Endometrial microvascular endothelial cells (primary cell): ENCODE measurements around the gene REEP1. TPM values are rescaled to one million over a fixed set of nuclear protein-coding genes. Genes with fewer than 3 reads are reported as not detected.

Experiments
- in situ Hi-C: cut with HindIII; loops from 2 replicates; pipeline ENCODE4 v1.10.0; 2017; ENCODE audit warnings: low sequenced_read_pairs, low pct_unique_long_range_greater_than_20kb; ENCODE audit errors: inconsistent ontology term
- total RNA-seq: library from RNA; depleted of rRNA; stranded (reverse); fragments of >200 nt; gene quantifications from one replicate; pipeline ENCODE4 v1.2.3, GENCODE V29; 2015; ENCODE audit errors: inconsistent ontology term

REEP1 gene
- total RNA-seq, 1 donor from 2014 or later = 0.28 TPM

DNA sequence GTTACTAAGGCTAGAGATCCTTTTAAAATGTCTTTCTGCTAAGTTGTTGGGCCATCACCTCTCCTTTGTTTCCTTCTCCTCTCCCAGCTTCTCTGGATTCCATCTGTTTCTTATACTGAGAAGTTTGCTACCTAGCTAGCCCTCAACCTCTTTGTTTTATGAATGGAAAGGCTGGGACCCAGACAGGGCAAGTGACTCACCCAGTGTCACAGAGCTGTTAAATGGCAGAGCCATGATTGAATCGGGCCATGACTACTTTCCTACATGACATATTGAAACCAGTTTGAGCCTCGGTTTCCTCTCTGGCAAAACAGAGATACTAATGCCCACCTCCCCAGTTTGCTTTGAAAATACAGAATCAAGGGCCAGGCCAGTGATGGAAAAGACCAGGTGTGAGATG lies 24.1 kb downstream of the REEP1 start:
- in situ Hi-C loops = no loop called here

DNA sequence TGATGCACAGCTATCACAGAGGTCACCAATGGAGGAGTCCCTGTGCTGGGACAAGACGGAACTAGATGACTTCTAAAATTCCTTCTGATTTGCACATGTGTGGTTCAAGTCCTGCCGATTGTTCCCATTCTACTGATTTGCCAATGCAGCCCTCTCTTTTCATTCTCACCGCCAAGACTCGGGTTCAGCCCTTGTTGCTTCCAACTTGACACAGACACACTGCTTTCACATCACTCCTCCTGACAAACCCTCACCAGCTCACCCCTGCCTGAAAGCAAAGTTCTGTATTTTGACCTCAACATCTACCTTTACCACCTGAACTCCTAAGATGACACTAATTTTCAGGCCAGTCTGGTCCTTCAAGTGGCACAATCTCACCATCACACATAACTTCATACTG lies 25.5 kb downstream of the REEP1 start:
- in situ Hi-C loops = no loop called here

DNA sequence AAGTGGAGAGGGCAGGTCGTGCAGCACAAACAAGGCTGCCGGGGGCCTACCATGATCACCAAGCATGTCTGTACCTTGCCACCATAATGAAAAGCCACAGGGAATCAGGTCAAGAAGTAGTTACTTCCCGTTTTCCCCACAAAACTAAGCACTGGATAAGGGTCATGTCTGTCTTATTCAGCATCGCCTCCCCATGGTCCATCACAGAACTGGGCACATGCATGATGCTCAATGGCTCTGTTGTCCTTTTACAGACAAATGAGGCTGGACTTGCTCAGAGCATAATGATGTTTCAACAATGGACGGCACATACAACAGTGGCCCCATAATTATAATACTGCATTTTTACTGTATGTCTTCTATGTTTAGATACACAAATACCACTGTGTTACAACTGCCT lies 27.5 kb downstream of the REEP1 start:
- in situ Hi-C loops = no loop called here

DNA sequence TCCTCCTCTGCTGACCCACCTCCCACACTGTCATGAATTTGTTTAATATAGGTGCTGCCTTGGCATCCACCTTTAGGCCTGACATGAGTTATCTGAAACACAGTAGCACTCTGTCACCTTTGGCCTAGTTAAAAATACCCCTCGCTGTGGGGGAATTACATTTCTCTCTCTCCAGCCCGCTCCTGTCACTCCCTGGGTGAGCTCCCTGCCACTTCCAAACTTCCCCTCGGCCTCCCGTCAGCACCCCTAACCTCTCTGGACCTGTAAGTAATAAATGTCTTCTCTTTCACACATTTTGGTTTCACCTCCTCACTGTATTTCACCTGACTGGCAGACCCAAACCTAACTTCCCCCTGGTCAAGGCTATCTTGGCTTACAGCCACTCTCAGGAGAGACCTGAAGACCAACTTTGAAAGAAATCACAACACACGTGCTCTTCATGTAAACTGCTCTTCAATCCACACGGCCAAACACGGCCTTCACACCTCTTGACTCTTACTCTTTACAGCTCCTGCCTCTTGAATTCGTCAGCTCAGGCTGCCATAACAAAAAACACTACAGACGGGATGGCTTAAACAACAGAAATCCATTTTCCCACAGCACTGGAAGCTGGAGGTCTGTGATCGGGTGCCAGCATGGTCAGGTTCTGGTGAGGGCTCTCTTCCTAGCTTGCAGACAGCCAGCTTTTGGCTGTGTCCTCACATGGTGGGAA lies 28.3 kb downstream of the REEP1 start:
- in situ Hi-C loops = no loop called here

DNA sequence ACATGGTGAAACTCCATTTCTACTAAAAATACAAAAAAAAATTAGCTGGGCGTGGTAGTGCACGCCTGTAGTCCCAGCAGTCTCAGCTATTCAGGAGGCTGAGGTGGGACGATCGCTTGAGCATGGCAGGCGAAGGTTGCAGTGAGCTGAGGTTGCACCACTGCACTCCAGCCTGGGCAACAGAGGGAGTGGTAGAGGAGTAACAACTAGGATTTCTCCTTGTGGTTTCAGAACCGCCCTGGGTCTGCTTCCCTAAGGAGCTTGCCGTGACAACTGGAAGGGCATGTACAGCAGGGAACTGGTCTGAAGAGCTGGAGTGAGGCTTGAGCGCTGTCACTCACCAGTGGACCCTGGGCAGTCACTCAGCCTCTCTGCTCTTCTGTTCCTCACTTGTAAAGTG lies 29.1 kb downstream of the REEP1 start:
- in situ Hi-C loops = no loop called here

DNA sequence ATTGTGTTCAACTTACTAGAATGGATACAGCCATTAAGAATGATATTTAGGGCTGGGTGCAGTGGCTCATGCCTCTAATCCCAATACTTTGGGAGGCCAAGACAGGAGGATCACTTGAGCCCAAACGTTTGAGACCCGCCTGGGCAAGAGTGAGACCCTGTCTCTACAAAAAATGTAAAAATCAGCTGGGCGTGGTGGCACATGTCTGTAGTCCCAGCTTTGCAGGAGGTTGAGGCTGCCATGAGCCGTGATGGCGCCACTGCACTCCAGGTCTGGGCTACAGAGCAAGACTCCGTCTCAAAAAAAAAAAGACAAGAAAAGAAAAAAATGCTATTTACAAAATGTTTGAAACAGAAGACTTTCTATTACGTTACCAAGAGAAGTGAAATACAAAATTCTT lies 30.0 kb downstream of the REEP1 start:
- in situ Hi-C loops = no loop called here

DNA sequence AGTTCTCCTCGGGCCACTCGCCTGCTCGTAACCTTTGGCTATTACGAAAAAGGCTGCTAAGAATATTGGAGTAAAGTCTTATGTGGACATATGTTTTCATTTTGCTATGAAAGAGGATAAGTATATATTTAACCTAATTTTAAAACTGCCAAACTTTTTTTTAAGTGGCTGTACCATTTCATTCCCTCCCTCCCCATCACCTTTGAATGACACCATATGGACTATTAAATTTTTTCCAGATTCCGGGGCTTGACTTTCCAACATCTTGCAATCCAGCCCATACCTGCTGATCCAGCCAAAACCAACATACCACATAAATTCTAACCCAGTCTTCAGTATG lies 31.5 kb downstream of the REEP1 start:
- in situ Hi-C loops = no loop called here

DNA sequence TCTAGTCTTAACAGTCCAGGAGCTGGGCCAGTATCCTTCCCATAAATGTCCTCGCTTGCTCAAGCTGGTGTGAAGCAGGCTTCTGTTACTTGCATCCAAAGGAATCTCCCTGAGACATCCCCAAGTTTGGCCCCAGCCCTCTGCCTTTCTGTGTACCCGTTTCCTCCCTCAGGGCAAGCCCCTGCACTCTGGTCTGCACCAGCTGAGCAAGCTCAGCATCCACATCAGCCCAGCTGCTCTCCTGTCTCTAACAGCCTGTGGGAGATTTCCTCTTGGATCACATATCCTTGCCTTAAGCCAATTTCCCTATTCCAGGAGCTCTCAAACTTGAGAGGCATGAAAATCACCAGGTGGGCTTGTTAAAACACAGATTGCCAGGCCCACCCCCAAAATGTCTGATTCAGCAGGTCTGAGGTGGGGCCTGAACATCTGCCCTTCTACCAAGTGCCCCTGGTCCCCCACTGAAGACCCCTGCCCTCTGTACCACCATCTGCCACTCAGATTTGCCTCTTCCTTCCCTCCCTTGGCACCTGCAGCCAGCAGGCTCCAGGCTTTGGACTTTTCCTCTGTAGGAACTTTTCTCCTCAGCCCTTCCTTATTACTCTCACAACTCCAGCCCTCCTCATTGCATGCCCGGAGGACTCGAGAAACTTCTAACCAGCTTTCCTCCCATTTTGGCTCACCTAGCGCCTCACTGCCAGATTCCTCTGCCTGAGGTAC lies 32.1 kb downstream of the REEP1 start:
- in situ Hi-C loops = no loop called here

DNA sequence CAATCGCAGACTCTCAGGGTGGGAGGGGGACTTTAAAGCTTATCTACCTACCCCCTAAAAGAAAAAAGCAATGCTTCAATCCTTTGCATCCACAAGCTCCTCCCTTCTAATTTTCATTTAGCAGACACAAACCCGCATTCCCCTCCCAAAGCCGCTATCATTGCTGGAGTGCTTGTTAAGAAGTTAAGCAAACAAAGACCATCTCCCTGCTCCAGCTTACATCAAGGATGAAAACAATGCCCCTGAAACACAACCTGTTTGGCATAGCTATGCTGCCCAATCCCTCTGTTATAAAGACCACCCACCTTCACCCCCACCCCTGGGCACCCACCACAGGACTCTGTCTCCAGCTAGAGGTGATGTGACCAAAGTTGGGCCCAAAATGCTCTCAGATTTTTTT lies 33.0 kb downstream of the REEP1 start:
- in situ Hi-C loops = no loop called here

DNA sequence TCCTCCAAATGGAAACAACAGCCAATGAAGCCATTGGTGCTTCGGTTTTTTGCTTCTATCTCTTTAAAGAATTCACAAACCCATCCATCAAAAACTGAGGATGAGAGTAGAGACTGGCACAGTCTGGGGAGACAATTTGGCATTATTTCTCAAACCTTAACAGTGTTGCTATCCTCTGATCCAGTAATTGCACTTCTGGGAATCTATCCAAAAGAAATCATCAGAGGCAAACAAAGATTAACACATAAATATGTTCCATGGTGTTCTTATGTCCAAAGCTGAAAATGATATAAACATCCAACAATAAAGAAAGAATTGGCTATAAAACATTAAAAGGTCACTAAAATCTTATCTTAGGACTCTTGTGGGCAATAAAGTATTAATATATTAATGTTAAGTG lies 35.1 kb downstream of the REEP1 start:
- in situ Hi-C loops = no loop called here

DNA sequence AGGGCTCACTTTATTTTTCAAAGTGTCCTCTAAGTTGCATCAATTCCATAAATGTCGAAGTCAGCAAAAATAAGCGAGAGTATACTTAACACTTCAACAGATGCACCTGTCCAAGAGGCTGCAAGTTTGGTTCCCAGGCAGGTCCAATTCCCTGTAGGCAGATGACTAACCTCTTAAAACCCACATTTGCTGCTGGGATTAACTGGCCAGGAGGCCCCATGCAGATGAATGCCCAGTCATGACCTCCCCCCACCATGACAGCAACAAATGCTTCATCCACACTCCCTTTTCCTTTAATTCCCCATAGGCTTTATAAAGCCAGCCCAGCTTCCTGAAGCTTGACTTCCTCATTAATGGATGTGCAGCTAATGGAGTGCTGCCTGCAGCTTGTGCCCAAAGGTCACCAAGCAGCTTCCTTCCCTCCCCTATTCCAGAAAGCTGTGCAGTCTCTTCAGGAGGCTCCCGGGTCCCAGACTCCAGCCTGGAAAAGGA lies 35.7 kb downstream of the REEP1 start:
- in situ Hi-C loops = no loop called here

DNA sequence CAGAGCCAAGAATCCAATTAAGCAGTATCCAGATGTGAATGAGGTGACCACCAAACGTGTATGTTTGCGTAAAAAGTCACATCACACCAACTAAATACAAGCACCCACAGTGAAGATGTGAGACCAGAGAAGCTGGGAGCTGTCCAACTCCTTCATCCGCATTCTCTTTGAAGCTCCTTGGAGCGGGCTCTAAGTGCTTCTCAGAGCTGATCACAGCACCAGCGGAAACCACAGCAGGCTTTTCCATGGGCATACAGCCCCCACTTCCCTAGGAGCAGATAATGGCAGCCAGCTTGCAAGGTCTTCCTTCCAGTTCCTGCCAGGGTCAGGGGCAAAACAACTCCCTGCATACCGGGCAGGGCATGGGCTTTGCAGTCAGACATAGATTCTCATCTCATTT lies 36.4 kb downstream of the REEP1 start:
- in situ Hi-C loops = no loop called here

DNA sequence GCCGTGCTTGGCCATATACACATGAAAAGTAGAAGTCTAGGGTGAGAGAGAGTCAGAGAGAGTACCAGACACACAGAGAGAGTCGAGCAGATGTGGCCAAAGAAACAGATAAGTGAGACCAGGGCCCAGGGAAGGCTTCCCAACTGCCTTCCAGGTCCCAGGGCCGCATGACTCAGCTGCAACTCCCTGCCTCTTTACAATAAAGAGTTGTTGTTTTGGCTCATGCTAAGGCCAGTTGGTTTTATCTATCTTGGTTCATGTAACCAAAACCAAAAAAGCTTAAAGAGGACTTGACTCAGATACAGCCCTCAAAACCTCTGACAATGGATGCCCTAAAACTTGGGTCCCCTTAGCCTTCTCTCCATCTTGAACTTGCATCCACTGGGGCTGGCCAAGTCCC lies 36.9 kb downstream of the REEP1 start:
- in situ Hi-C loops = no loop called here

DNA sequence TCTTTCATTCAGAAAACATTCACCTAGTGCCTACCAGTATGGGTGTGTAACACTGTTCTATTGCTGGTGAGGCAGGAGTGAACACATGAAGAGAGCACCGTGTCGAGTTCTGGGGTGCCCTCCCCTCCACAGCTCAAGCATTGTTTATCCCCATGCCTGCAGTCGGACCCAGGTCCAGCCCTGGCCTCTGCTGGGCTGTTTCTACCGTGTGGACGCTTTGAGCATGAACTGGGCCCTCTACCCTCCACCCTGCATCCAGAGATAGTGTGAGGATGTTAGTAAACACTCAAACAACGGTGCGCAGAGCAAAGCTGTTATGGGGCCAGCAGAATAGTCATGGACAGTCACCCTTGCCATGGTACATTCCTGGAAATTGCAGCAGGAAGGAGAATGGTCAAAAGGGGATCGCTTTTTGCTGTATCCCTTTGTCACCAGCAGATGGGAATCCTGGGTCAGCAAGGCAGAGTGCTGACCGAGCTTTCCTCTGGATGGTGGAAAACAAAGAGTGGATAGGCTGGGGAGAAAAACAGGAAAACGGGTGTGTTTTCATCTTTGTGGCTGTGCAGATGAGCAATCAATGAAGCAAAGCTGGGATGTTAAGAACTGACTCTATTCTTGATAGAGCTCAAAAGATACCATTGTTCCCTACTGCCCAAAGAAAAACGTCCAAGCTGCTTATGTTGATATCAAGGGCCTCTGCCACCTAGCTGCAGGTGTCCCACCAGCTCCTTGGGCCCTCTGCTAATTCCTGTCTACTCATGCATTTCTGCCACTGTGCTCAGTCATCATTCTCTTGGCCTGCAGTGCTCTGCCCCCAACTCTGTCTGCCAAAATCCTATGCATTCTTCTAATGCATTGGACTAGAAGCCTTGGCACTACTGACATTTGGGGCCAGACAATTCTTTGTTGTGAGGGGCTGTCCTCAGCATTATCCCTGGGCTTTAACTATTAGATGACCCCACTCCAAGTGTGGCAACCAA lies 38.7 kb downstream of the REEP1 start:
- in situ Hi-C loops = no loop called here

DNA sequence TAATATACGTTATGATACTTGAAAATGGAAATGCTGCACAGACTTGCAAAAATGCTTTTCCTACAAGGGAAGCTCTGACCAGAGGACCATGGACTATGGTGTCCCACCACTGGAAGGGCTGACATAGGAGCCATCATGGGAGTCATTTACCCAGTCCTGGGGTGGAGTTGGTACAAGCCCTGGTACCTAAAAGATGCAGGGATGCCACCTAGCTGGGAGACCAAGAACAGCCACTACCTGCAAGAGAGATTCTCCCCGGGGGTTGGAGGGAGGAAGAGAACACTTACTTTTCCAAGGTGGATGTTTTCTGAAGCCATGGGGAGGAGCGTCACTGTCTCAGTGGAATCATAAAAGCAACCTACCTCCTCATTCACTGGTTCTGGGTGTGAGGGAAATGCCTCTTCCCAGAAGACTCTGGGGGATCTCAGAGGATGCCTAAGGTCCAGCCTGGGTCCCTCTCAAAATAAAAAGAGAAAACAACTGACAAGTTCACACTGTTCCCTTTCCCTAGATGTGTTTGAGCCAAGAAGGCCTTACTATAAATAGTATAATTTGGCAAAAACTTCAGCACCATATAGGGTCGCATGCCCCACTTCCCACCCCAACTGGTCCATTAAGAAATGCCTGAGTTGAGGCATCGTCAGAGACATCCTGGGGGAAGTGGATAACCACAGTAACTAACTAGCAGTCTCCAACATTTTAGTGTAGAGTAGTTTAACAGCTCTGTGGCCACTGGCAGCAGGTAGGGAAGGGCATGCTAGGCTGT lies 39.9 kb downstream of the REEP1 start:
- in situ Hi-C loops = no loop called here

DNA sequence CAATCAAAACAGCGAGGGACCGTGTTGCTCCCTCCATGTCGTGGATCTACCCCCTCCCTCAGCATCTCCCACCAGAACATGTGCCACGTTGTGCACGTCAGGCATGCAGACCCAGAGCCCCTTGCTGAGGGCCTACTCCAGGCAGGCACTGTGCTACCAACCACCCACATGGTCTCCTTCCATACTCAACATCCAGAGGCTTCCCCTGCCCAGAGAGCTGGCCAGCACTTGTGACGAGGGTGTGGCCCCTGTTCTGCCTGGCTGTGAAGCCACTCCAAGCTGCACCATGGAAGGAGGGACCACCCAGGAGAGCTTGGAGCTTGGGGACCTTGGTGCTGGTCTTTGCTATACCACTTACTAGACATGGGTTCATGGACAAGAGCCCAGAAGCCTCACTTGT lies 40.5 kb downstream of the REEP1 start:
- in situ Hi-C loops = no loop called here

DNA sequence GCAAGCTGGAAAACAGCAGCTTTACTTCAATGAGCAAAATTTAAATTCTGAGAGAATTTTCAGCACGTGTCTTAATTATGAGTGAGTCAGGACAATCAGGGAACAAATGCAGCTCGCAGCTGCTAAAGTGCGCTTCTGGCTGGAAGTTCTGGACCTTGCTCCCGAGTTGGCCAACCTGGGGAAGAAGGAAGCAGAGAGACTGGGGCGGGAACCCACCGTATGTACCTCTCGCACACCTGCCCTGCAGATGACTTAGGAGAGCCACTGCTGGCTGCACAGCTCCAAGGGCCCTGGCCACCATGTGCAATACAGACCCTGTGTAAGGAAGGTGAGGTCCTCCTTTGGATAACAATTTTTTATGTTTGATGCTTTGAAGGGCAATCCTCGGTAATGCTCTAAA lies 42.4 kb downstream of the REEP1 start:
- in situ Hi-C loops = no loop called here

DNA sequence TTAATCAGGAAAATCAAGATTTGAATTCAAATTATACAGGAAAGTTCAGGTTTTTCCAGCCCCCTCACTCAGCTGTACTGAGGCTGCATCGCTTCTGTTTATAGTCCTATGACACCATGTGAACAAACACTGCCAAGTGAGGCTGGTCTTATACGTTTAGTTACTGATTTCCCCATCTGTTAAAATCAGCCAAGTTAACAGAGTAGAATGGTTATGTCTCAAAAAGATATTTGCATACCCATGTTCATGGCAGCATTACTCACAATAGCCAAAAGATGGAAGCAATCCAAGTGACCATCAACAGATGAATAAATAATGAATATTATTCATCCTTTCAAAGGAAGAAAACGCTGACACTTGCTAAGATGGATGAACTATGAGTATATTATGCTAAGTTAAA lies 43.8 kb downstream of the REEP1 start:
- in situ Hi-C loops = no loop called here
